ENCODE data around the gene PDE6B. TPM values are rescaled to one million over a fixed set of nuclear protein-coding genes. Genes with fewer than 3 reads are reported as not detected.

The PDE6B gene
- total RNA-seq, 4 donors from 2014 or later, result 0.81 to 5.5 (median 1.8) TPM

- peaks cover 67% of the 10 kb centered on the region for H3K27me3 ChIP-seq
- TF ChIP-seq CTCF (IDR thresholded peaks at IDR 0.05), result no peak
- no peak for TF ChIP-seq EP300 (IDR thresholded peaks at IDR 0.05)
- no peaks in the 10 kb centered on the region for H3K36me3 ChIP-seq
- H3K9me3 ChIP-seq, result no peaks in the 10 kb centered on the region
- no peak overlapping the region for H3K4me3 ChIP-seq
- WGBS, 2 donors (ENCODE audit: low coverage in 1 of 2), result 80% methylated on average over 1 of the region's 7 CpGs; no CpG with 5 or more reads in 1 of the 2 donors
- H3K27ac ChIP-seq, result no peak overlapping the region
- H3K4me1 ChIP-seq, result no peaks in the 10 kb centered on the region
- no peak for ATAC-seq
These were observed 12.6 kb upstream of the PDE6B start for GRCh38 chr4:612749-613125.

GRCh38 chr4:613126-613525, 12.2 kb upstream of the PDE6B start:
- H3K4me1 ChIP-seq, result no peaks in the 10 kb centered on the region
- H3K9me3 ChIP-seq, result no peaks in the 10 kb centered on the region
- TF ChIP-seq EP300 (IDR thresholded peaks at IDR 0.05) (no peak), CTCF (IDR thresholded peaks at IDR 0.05) (no peak), POLR2AphosphoS5 (IDR thresholded peaks at IDR 0.05) (no peak), POLR2A (IDR thresholded peaks at IDR 0.05) (no peak)
- no peak overlapping the region for H3K4me3 ChIP-seq
- no peak for ATAC-seq
- H3K27ac ChIP-seq, result no peak overlapping the region
- WGBS, 2 donors (ENCODE audit: low coverage in 1 of 2), result 86% methylated on average over 6 of the region's 9 CpGs; no CpG with 5 or more reads in 1 of the 2 donors
- no peaks in the 10 kb centered on the region for H3K36me3 ChIP-seq
- H3K27me3 ChIP-seq, result peaks cover 67% of the 10 kb centered on the region

GRCh38 chr4:616091-616490, 9.3 kb upstream of the PDE6B start:
- H3K4me1 ChIP-seq, result no peaks in the 10 kb centered on the region
- no peak overlapping the region for H3K27ac ChIP-seq
- 25% methylated on average over 1 of the region's 1 CpG; no CpG with 5 or more reads in 1 of the 2 donors for WGBS, 2 donors (ENCODE audit: low coverage in 1 of 2)
- peaks cover 61% of the 10 kb centered on the region for H3K27me3 ChIP-seq
- no peak for ATAC-seq
- H3K36me3 ChIP-seq, result no peaks in the 10 kb centered on the region
- no peaks in the 10 kb centered on the region for H3K9me3 ChIP-seq
- H3K4me3 ChIP-seq, result no peak overlapping the region
- TF ChIP-seq POLR2A (IDR thresholded peaks at IDR 0.05), result no peak
- no peak for TF ChIP-seq EP300 (IDR thresholded peaks at IDR 0.05)
- no peak for TF ChIP-seq CTCF (IDR thresholded peaks at IDR 0.05)
- no peak for TF ChIP-seq POLR2AphosphoS5 (IDR thresholded peaks at IDR 0.05)

- no peak for TF ChIP-seq POLR2A (IDR thresholded peaks at IDR 0.05)
- TF ChIP-seq POLR2AphosphoS5 (IDR thresholded peaks at IDR 0.05), result no peak
- no peak for TF ChIP-seq EP300 (IDR thresholded peaks at IDR 0.05)
- no peak for TF ChIP-seq CTCF (IDR thresholded peaks at IDR 0.05)
- 90% methylated on average over 9 of the region's 27 CpGs; no CpG with 5 or more reads in 1 of the 2 donors for WGBS, 2 donors (ENCODE audit: low coverage in 1 of 2)
- Histone ChIP-seq H3K9me3 (no peaks in the 10 kb centered on the region), H3K36me3 (no peaks in the 10 kb centered on the region), H3K4me1 (no peaks in the 10 kb centered on the region), H3K27ac (no peak overlapping the region), H3K4me3 (no peak overlapping the region), H3K27me3 (peaks cover 52% of the 10 kb centered on the region)
- ATAC-seq, result no peak
These were observed 8.3 kb upstream of the PDE6B start for GRCh38 chr4:616911-617643.

Data from gastroesophageal sphincter (tissue), 4 donors.